ENCODE measurements around the gene ATP11C. TPM values are rescaled to one million over a fixed set of nuclear protein-coding genes. Genes with fewer than 3 reads are reported as not detected.

ATP11C gene
- total RNA-seq, 3 donors from 2014 or later = 10.8 to 17.0 (median 13.1) TPM

DNA sequence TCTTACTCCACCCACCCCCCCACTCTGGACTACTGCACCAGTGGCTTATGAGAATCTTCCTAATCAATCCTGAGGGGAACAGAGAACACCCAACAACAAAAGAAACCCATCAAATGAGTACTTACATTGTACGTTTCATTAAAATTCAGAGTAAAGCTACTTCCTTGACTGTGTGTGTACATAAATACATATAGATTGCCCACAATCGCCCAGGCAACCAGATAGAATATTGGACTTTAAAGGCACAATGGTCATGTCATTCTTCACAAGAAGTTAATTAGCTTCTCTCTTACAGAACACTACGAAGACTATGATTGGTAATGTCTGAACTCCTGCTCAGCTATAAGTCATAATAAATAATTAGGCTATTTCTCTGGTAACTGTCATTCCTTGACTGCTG is 12.2 kb upstream of the ATP11C start:
- no peaks in the 10 kb centered on the region for H3K9me3 ChIP-seq
- DNase-seq (no peak), ATAC-seq (peak; percentile 50)
- intact Hi-C loops (cut with DNase I, micrococcal nuclease) = no loop called here
- H3K4me3 ChIP-seq = no peak overlapping the region
- H3K4me1 ChIP-seq (ENCODE audit: low read depth) = no peaks in the 10 kb centered on the region
- TF ChIP-seq, protein P1, sequence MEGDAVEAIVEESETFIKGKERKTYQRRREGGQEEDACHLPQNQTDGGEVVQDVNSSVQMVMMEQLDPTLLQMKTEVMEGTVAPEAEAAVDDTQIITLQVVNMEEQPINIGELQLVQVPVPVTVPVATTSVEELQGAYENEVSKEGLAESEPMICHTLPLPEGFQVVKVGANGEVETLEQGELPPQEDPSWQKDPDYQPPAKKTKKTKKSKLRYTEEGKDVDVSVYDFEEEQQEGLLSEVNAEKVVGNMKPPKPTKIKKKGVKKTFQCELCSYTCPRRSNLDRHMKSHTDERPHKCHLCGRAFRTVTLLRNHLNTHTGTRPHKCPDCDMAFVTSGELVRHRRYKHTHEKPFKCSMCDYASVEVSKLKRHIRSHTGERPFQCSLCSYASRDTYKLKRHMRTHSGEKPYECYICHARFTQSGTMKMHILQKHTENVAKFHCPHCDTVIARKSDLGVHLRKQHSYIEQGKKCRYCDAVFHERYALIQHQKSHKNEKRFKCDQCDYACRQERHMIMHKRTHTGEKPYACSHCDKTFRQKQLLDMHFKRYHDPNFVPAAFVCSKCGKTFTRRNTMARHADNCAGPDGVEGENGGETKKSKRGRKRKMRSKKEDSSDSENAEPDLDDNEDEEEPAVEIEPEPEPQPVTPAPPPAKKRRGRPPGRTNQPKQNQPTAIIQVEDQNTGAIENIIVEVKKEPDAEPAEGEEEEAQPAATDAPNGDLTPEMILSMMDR (IDR thresholded peaks at IDR 0.05) = no peak
- H3K36me3 ChIP-seq (ENCODE audit: low read depth) = no peaks in the 10 kb centered on the region

GRCh38 chrX:139936259-139936658 is 3.4 kb upstream of the ATP11C start:
- no peak for ATAC-seq
- Histone ChIP-seq H3K9me3 (no peaks in the 10 kb centered on the region), H3K4me1 (ENCODE audit: low read depth) (no peaks in the 10 kb centered on the region), H3K4me3 (no peak overlapping the region), H3K36me3 (ENCODE audit: low read depth) (no peaks in the 10 kb centered on the region)
- intact Hi-C loops (cut with DNase I, micrococcal nuclease) = no loop called here
- TF ChIP-seq, protein P1 (IDR thresholded peaks at IDR 0.05) = no peak
- DNase-seq = no peak

- peak in 2 of 3 donors; percentile 32 to 66 for DNase-seq
- ATAC-seq = peak; percentile 57
- intact Hi-C loops (cut with DNase I, micrococcal nuclease) = no loop called here
- TF ChIP-seq, protein P1 (IDR thresholded peaks at IDR 0.05) = no peak
- H3K4me1 ChIP-seq (ENCODE audit: low read depth) = no peaks in the 10 kb centered on the region
- no peak overlapping the region for H3K4me3 ChIP-seq
- no peaks in the 10 kb centered on the region for H3K9me3 ChIP-seq
- H3K36me3 ChIP-seq (ENCODE audit: low read depth) = no peaks in the 10 kb centered on the region
Measured at GRCh38 chrX:139933904-139934303, 1.1 kb upstream of the ATP11C start.

GRCh38 chrX:139932073-139932900 is 566 bp downstream of the ATP11C start:
- TF ChIP-seq, protein P1 (IDR thresholded peaks at IDR 0.05) = no peak
- peak; percentile 59 to 74 (median 73) for DNase-seq
- intact Hi-C loops (cut with DNase I, micrococcal nuclease) = no loop called here

GRCh38 chrX:139931646-139932072 is 1.2 kb downstream of the ATP11C start:
- ATAC-seq (no peak), DNase-seq (no peak)
- intact Hi-C loops (cut with DNase I, micrococcal nuclease) = no loop called here
- H3K4me3 ChIP-seq = peak overlapping the region; percentile 75
- H3K36me3 ChIP-seq (ENCODE audit: low read depth) = no peaks in the 10 kb centered on the region
- TF ChIP-seq, protein P1 (IDR thresholded peaks at IDR 0.05) = no peak
- H3K9me3 ChIP-seq = no peaks in the 10 kb centered on the region
- no peaks in the 10 kb centered on the region for H3K4me1 ChIP-seq (ENCODE audit: low read depth)

More at GRCh38 chrX:139932073-139932900, 566 bp downstream of the ATP11C start:
- Histone ChIP-seq H3K9me3 (no peaks in the 10 kb centered on the region), H3K4me3 (peak overlapping the region; percentile 75), H3K36me3 (ENCODE audit: low read depth) (no peaks in the 10 kb centered on the region), H3K4me1 (ENCODE audit: low read depth) (no peaks in the 10 kb centered on the region)
- ATAC-seq = peak; percentile 60
